CD4-positive, alpha-beta T cell treated with Interferon alpha-2 for 1 hour (primary cell): Measurements from ENCODE around the gene MRPS35.
"Not testable (repeated sequence)": the region's sequence is repeated elsewhere in the genome, so short reads cannot be mapped to it uniquely, and the experiment has no call there.

ENCODE experiments used
- DNase-seq, 2 donors: peaks; one replicate each; pipeline ENCODE4 v3.0.0-alpha.2; 2020 to 2022

The MRPS35 gene

GRCh38 chr12:27709212-27709931 is 1.3 kb upstream of the MRPS35 start:
- DNase-seq = no peak

DNA sequence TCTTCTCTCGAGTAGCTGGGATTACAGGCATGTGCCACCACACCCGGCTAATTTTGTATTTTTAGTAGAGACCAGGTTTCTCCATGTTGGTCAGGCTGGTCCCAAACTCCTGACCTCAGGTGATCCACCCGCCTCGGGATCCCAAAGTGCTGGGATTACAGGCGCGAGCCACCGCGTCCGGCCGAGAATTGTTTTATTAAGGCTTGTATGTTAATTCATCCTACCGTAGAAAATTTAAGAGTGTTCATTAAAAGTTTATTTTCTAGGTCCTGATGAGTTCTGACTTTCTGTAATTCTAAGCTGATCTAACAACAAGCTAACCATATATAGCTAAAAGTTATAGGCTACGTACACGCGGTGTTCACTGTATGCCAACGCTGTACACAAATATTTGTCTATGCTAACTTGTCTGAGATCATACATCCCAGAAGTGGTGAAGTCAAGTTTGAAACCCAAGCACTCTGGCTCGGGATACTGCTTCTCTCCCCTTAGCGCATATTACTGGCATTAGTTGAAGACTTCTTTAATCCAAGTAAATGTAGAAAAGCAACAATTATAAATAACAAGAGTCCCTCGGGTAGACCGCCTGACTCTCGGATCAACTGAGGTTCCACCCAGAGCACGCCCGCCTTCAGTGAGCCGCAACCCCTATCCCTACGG is 570 bp upstream of the MRPS35 start:
- DNase-seq = peak in 1 of 2 donors; percentile 36

DNA sequence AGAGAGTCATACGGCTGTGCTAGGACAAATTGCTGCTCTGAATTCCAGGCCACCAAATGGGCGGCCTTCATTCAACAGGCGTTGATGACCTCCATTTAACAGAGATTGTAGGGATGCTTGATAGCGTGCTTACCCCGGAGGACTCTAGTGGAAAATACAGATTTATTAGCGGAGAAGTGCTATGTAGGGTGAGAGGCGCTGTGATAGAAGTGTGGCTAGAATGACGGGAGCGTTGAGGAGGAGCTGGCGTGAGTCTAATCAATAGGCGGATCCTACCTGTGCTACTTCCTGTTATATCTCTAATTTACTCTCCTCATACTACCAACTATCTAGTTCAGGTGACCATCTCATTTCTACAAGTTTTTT is 668 bp downstream of the MRPS35 start:
- DNase-seq = peak in 1 of 2 donors; percentile 20

DNA sequence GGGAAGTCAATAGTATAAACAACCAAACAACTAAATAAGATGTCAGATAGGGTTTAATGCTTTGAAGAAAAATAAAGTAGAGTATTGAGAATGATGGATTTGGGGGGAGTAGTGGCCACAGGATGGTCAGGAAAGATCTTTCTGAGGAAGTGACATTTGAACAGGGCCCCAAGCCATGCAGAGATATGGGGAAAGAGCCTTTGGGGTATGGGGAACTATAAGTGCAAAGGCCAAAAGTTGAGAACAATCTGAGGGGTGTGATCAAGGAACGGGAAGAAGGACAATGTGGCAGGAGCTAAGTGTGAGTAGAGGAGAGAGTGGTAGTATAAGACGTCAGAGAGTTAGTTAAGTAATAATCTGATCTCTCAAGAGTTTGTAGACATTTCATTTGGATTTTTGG is 1.3 kb downstream of the MRPS35 start:
- no peak for DNase-seq

DNA sequence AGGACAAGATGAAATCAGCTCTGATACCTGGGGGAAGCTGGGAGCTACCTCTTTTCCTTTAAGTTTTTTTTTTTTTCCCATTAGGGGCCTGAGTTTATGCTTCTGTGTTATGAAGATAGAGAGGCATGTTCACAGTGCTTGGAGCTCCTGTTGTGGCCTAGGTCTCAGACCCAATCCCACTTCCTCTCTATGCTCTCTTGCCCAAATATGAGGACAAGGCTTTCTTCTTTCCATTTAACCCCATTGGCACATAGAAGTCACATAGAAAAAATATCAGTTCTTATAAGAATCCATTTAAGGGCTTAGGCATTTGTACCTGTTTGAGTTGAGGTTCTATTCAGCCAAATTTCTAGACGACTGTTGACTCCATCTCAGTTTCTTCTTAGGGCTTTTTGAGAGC is 12.6 kb downstream of the MRPS35 start:
- DNase-seq = no peak

- DNase-seq = no peak
Measured at GRCh38 chr12:27730097-27730588, 19.5 kb downstream of the MRPS35 start.

GRCh38 chr12:27732281-27732680 is 21.6 kb downstream of the MRPS35 start:
- DNase-seq = no peak

DNA sequence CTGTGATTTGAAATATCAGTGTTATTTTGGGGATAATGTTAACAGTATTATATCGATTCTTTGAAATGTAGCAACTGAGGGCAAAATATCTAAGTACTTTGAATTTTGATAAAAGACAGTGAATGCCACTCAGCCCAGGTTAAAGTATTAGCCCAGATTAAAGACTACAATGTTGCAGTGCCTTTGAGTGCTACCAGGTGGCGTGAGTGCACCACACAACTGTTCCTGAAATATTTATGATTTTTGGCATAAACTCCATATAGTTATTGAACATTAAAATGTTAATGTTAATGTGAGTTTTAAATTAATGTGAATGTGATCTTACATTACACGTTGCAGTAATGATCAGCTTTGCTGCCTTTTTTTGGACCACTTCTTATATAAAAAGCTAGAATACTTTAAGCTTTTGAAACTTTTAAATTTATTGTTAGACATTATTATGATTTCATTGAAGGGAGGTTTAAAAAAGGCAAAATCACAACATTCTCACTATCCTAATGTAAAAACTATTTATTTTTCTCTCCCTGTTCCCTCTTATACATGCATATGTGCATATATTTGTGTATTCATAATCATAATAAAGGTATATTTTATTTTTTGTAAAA is 22.5 kb downstream of the MRPS35 start:
- DNase-seq = peak; percentile 26 to 57

DNA sequence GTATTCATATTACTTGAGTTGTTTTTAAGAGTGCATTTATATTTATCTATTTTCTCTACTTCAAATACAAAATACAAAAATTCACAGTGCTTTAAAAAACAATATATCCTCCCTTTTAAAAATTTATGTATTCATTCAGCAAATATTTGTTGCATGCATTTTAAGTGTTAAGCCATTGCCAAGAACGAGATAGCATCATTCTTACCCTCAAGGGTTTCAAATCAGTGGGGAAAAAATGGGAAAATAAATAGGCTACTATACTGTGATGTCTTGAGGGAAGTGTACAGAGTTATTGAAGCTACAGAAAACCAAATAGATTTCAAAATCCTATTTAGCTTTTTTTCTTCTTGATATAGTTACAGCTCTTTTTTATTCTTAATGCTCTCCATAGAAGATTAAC is 23.2 kb downstream of the MRPS35 start:
- no peak for DNase-seq

DNA sequence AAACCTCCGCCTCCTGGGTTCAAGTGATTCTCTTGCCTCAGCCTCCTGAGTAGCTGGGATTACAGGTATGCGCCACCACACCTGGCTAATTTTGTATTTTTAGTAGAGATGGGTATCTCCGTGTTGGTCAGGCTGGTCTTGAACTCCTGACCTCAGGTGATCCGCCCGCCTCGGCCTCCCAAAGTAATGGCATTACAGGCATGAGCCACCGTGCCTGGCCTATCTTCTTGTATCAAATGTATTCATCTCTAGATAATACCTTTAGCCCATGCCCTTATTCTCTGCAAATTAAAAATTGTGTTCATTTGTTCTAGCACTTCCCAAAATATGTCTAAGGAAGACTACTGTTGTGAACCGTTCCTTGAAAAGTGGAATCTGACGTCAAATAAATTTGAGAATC is 23.7 kb downstream of the MRPS35 start:
- not testable (repeated sequence) for DNase-seq

GRCh38 chr12:27743601-27744000 is 33.0 kb downstream of the MRPS35 start:
- DNase-seq = no peak

DNA sequence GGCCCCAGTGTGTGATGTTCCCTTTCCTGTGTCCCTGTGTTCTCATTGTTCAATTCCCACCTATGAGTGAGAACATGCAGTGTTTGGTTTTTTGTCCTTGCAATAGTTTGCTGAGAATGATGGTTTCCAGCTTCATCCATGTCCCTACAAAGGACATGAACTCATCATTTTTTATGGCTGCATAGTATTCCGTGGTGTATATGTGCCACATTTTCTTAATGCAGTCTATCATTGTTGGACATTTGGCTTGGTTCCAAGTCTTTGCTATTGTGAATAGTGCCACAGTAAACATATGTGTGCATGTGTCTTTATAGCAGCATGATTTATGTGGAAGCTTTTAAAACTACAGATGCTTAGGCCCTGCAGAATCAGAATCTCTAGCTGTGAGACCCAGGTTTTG is 35.1 kb downstream of the MRPS35 start:
- not testable (repeated sequence) for DNase-seq

- DNase-seq = no peak
Measured at GRCh38 chr12:27747111-27747820, 36.6 kb downstream of the MRPS35 start.

DNA sequence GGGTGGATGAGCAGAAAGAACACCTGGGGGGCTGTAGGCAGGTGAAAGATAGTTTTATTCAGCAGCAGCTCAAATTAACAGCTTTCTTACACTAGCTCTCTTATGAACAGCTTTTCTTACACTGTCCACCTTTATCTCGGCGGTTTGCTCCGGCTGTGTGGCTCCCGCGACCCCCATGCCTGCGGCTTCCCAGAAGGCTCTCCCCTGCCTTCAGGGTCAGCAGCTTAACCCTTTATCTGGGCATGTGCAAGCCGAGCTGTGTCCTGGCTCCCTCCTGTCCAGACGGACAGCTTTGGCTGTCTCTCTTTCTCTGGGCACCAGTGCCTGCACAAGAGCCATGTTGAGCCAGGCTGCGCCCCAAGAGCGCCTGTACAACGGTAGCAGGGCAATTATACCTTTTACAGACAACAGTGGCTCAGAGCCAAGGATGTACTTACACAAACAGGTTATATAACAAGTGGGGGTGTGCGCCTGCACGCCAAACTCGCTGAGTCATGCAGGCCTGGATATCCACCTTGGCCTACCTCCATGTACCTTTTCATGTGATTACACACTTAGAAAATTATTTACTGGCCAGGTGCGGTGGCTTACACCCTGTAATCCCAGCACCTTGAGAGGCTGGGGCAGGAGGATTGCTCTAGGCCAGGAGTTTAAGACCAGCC is 40.9 kb downstream of the MRPS35 start:
- DNase-seq = no peak

- no peak for DNase-seq
Measured at GRCh38 chr12:27754795-27755194, 44.2 kb downstream of the MRPS35 start.

DNA sequence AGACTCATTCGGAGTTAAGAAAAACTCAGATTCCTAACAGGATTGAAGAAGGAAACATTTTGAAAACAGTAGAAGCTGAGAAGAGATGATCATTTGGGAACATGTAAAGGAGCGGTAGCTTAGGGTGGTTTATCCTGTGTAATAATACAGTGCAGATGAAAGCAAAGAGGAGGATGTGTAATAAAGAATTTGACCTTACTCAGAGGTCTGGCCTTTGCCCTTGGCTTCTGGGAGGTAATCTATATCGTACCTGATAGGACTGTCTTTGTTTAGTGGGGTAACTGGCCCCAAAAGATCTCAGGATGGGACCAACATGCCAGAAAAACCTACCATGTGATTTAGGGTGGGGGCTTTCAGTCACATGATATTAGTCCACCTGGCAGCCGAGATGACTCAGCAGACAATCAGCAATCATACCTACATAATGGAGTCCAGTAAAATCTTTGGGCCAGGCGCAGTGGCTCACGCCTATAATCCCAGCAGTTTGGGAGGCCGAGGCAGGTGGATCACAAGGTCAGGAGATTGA is 46.1 kb downstream of the MRPS35 start:
- no peak for DNase-seq

DNA sequence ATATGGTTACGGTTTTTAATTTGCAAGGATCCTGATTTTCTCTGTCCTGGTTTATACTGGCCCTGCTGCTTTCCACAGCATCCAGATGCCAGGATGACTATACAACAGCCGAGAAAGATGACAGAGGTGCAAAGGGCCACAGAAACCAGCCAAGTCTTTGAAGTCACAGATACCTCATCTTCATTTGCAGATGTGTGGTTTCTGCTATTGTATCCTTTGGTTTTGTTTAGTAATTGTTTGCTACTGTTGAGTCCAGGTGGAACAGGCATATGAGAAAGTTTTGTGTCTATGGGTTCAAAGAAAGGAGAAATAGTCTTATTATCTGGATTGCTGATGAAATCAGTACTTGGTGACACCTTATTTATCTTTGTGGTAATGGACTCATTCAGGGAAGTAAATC is 52.1 kb downstream of the MRPS35 start:
- no peak for DNase-seq

- no peak for DNase-seq
Measured at GRCh38 chr12:27766587-27766986, 56.0 kb downstream of the MRPS35 start.

DNA sequence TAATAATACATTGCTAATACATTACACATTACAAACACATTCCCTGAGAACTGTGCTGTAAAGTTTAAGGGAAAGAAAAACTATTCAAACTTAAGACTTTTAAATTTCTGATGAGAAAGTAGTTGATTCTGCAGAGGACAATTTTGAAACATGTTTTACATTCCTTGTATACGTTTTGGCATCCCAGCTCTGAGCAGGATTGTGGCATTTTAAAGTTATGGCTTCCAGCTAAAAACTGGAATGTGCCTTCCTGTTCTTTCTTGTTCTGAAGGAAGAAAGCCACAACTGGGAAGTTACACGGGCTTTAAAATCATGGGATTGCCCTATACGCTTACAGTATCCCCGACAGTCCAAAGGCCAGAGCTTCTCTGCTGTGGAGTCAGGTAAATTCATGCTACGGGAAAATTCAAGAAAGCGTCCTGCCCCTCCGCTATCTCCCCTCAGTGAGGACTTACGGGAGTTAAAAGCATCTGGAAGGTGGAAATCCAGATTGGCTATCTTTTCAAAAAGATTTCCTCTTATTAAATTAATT is 58.6 kb downstream of the MRPS35 start:
- no peak for DNase-seq

DNA sequence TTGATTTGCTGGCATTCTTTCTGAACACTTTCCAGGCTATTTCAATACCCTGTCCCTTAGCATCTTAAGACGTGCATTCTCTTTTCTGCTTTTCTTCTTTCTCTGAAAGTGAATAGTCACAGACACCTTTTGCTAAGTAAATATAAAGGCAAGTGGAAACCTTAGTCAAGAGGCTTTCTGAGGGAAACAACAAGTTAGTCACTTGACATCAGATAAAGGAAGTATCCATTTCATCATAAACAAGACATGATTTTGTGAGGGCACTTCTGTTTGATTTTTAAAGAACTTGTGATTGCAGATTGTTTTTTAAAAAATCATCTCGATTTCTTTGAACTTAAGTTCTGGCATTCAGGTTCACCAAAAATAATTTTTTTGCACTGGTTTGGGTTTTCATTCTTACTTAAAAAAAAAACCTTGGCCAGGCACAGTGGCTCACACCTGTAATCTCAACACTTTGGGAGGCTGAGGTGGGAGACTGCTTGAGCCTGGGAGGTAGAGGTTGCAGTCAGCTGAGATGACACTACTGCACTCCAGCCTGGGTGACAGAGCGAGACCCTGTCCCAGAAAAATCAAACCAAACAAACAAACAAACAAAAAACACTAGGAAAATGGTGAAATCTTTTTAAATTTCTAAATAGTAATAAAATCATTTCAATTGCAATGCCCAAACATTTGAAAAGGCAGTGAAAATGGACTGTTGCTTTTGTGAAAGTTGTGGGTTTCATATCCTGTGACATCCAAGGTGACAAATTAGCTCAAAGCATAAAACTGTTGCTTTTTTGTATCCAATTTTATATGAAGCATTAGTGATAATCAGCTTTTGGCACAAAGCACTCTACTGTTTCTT is 61.1 kb downstream of the MRPS35 start:
- no peak for DNase-seq

DNA sequence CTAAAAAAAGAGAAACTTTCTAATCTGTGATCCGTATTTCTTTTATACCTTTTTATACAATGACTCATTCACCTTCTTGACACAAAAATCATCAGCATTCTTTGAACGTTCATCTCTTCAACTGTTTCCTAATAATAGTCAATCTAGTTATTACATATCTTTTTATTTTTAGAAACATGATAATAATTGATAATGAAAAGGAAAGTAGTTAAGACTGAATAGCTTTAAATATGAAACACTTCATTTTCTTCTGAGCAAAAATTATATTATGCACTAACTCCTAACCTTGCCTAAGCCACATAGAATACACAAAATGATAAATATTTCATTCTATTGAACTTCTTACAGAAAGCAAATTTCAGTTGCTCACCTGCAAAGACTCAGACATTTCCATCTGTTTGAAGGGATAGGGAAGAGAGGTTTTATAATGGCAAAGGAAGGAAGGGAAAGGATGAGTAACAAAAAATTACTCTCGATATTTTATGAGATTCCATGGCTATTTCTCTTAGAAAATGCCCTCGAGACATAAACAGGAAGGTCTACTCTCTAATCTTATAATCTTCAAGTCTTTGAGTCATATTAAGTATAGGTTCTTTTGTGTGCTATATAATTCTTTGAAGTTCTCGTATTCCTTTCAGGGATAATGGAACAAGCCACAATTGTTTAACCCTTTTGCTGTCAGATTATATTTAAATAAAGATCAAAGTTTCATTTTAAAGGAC is 61.9 kb downstream of the MRPS35 start:
- no peak for DNase-seq
